Measurements from ENCODE around the gene ABCB10. TPM values are rescaled to one million over a fixed set of nuclear protein-coding genes. Genes with fewer than 3 reads are reported as not detected.

ABCB10 gene
- total RNA-seq, 2 experiments from 2014 or later, result 16.4 to 27.2 TPM

GRCh38 chr1:229572286-229572685 is 13.8 kb upstream of the ABCB10 start:
- Histone ChIP-seq H3K4me2 (ENCODE audit: low read length) (no peak overlapping the region), H3K9me2 (ENCODE audit: insufficient read depth, low read length) (no peaks in the 10 kb centered on the region), H3K4me1 (ENCODE audit: insufficient read depth, low read length, poor library complexity, severe bottlenecking) (no peaks in the 10 kb centered on the region), H3K27ac (ENCODE audit: low read depth, low read length, poor library complexity, severe bottlenecking) (no peak overlapping the region), H3K79me2 (ENCODE audit: insufficient read depth, low read depth, low read length) (no peaks in the 10 kb centered on the region), H3K36me3 (ENCODE audit: insufficient read depth, low read length) (no peaks in the 10 kb centered on the region), H3K4me3 (ENCODE audit: low read depth, low read length, poor library complexity, severe bottlenecking) (no peak overlapping the region), H3K9me3 (ENCODE audit: low read length) (no peaks in the 10 kb centered on the region), H4K20me1 (ENCODE audit: insufficient read depth, low read length) (no peaks in the 10 kb centered on the region), H2AFZ (ENCODE audit: low read length) (no peak overlapping the region)
- intact Hi-C loops (cut with micrococcal nuclease; ENCODE audit: unreplicated experiment), result no loop called here
- DNase-seq (ENCODE audit: low spot score), result no peak
- TF ChIP-seq CTCF (conservative IDR thresholded peaks at IDR 0.05; ENCODE audit: low read length) (no peak), EZH2phosphoT487 (IDR thresholded peaks at IDR 0.05; ENCODE audit: borderline replicate concordance, low read depth, low read length) (no peak)
- ChIA-PET CTCF (ENCODE audit: unreplicated experiment) (no interaction called here), POLR2A (no interaction called here)
- no TSS peak for BruUV-seq (replicated peaks)

- no peak for DNase-seq (ENCODE audit: low spot score)
- intact Hi-C loops (cut with micrococcal nuclease; ENCODE audit: unreplicated experiment), result no loop called here
- no peaks in the 10 kb centered on the region for H3K9me3 ChIP-seq (ENCODE audit: low read length)
- no peaks in the 10 kb centered on the region for H4K20me1 ChIP-seq (ENCODE audit: insufficient read depth, low read length)
- H3K4me1 ChIP-seq (ENCODE audit: insufficient read depth, low read length, poor library complexity, severe bottlenecking), result no peaks in the 10 kb centered on the region
- ChIA-PET CTCF (ENCODE audit: unreplicated experiment) (no interaction called here), POLR2A (interaction anchor here (1.2 kb wide), 1 partner anchor 124 kb away, joined by 3 read pairs; no protein-coding TSS in a partner anchor)
- peak overlapping the region; percentile 41; the same call in 1 of the 2 replicates for H2AFZ ChIP-seq (ENCODE audit: low read length)
- H3K27ac ChIP-seq (ENCODE audit: low read depth, low read length, poor library complexity, severe bottlenecking), result no peak overlapping the region
- TF ChIP-seq EZH2phosphoT487 (IDR thresholded peaks at IDR 0.05; ENCODE audit: borderline replicate concordance, low read depth, low read length) (no peak), CTCF (conservative IDR thresholded peaks at IDR 0.05; ENCODE audit: low read length) (no peak)
- no peak overlapping the region for H3K4me3 ChIP-seq (ENCODE audit: low read depth, low read length, poor library complexity, severe bottlenecking)
- no peaks in the 10 kb centered on the region for H3K36me3 ChIP-seq (ENCODE audit: insufficient read depth, low read length)
- H3K4me2 ChIP-seq (ENCODE audit: low read length), result no peak overlapping the region
- H3K79me2 ChIP-seq (ENCODE audit: insufficient read depth, low read depth, low read length), result no peaks in the 10 kb centered on the region
- H3K9me2 ChIP-seq (ENCODE audit: insufficient read depth, low read length), result no peaks in the 10 kb centered on the region
- BruUV-seq (replicated peaks), result no TSS peak
Measured at GRCh38 chr1:229570891-229571516, 12.5 kb upstream of the ABCB10 start.

GRCh38 chr1:229570305-229570704 is 11.8 kb upstream of the ABCB10 start:
- CTCF ChIA-PET (ENCODE audit: unreplicated experiment), result no interaction called here
- no peak overlapping the region for H3K27ac ChIP-seq (ENCODE audit: low read depth, low read length, poor library complexity, severe bottlenecking)
- no peak overlapping the region for H2AFZ ChIP-seq (ENCODE audit: low read length)
- POLR2A ChIA-PET, result interaction anchor here (1.2 kb wide), 1 partner anchor 124 kb away, joined by 3 read pairs; no protein-coding TSS in a partner anchor
- intact Hi-C loops (cut with micrococcal nuclease; ENCODE audit: unreplicated experiment), result no loop called here
- no peaks in the 10 kb centered on the region for H3K9me2 ChIP-seq (ENCODE audit: insufficient read depth, low read length)
- H3K9me3 ChIP-seq (ENCODE audit: low read length), result no peaks in the 10 kb centered on the region
- H3K4me3 ChIP-seq (ENCODE audit: low read depth, low read length, poor library complexity, severe bottlenecking), result no peak overlapping the region
- no peak for DNase-seq (ENCODE audit: low spot score)
- H3K79me2 ChIP-seq (ENCODE audit: insufficient read depth, low read depth, low read length), result no peaks in the 10 kb centered on the region
- TF ChIP-seq EZH2phosphoT487 (IDR thresholded peaks at IDR 0.05; ENCODE audit: borderline replicate concordance, low read depth, low read length) (no peak), CTCF (conservative IDR thresholded peaks at IDR 0.05; ENCODE audit: low read length) (no peak)
- BruUV-seq (replicated peaks), result no TSS peak
- no peaks in the 10 kb centered on the region for H3K36me3 ChIP-seq (ENCODE audit: insufficient read depth, low read length)
- no peak overlapping the region for H3K4me2 ChIP-seq (ENCODE audit: low read length)
- no peaks in the 10 kb centered on the region for H4K20me1 ChIP-seq (ENCODE audit: insufficient read depth, low read length)
- no peaks in the 10 kb centered on the region for H3K4me1 ChIP-seq (ENCODE audit: insufficient read depth, low read length, poor library complexity, severe bottlenecking)

Data from OCI-LY7 (cell line).